C4-2B (cell line): Measurements from ENCODE around the gene LZTR1.

Experiments
- CTCF ChIP-seq: fragments of 450-650 bp; conservative IDR thresholded peaks from 2 replicates; pipeline ENCODE4 v1.5.1; 2017; ENCODE audit warnings: mild to moderate bottlenecking
- ZFX ChIP-seq: fragments of 450-650 bp; IDR thresholded peaks from 2 replicates; pipeline ENCODE4 v1.6.1; 2017

- TF ChIP-seq CTCF: no peak
- TF ChIP-seq ZFX: no peak
These were observed 47.9 kb downstream of the LZTR1 start for GRCh38 chr22:21030032-21030431.
